HG02642 (cell line): Measurements from ENCODE around the gene CTNND2.
"Not testable (repeated sequence)": the region's sequence is repeated elsewhere in the genome, so short reads cannot be mapped to it uniquely, and the experiment has no call there.

Experiments
- ATAC-seq: cut with Tn5 transposase; IDR thresholded peaks from one replicate; pipeline ENCODE4 v1.9.1; 2021; ENCODE audit warnings: mild to moderate bottlenecking; ENCODE audit not compliant: unreplicated experiment, poor library complexity

Gene CTNND2

GRCh38 chr5:11069041-11069440, 835.2 kb downstream of the CTNND2 start:
- ATAC-seq = no peak

- not testable (repeated sequence) for ATAC-seq
Observed at GRCh38 chr5:11065723-11066122, 838.5 kb downstream of the CTNND2 start.

GRCh38 chr5:11064763-11065450, 839.3 kb downstream of the CTNND2 start:
- ATAC-seq = no peak

- no peak for ATAC-seq
Observed at GRCh38 chr5:11062397-11062796, 841.8 kb downstream of the CTNND2 start.

- ATAC-seq = no peak
Observed at GRCh38 chr5:11056560-11056959, 847.7 kb downstream of the CTNND2 start.

- no peak for ATAC-seq
Observed at GRCh38 chr5:11054014-11054413, 850.2 kb downstream of the CTNND2 start.

- ATAC-seq = no peak
Observed at GRCh38 chr5:11052871-11053270, 851.4 kb downstream of the CTNND2 start.

- ATAC-seq = no peak
Observed at GRCh38 chr5:11050596-11051304, 853.5 kb downstream of the CTNND2 start.

- no peak for ATAC-seq
Observed at GRCh38 chr5:11048760-11049159, 855.5 kb downstream of the CTNND2 start.

GRCh38 chr5:11047625-11048024, 856.6 kb downstream of the CTNND2 start:
- ATAC-seq = no peak

GRCh38 chr5:11047030-11047429, 857.2 kb downstream of the CTNND2 start:
- no peak for ATAC-seq

- no peak for ATAC-seq
Observed at GRCh38 chr5:11046160-11046559, 858.1 kb downstream of the CTNND2 start.

- no peak for ATAC-seq
Observed at GRCh38 chr5:11045411-11045810, 858.8 kb downstream of the CTNND2 start.

- no peak for ATAC-seq
Observed at GRCh38 chr5:11044581-11044980, 859.7 kb downstream of the CTNND2 start.

GRCh38 chr5:11043881-11044280, 860.4 kb downstream of the CTNND2 start:
- no peak for ATAC-seq

- ATAC-seq = no peak
Observed at GRCh38 chr5:11040345-11040744, 863.9 kb downstream of the CTNND2 start.

- ATAC-seq = no peak
Observed at GRCh38 chr5:11038772-11039171, 865.5 kb downstream of the CTNND2 start.

- ATAC-seq = no peak
Observed at GRCh38 chr5:11037941-11038340, 866.3 kb downstream of the CTNND2 start.

GRCh38 chr5:11037080-11037479, 867.2 kb downstream of the CTNND2 start:
- no peak for ATAC-seq

GRCh38 chr5:11030671-11031070, 873.6 kb downstream of the CTNND2 start:
- no peak for ATAC-seq

GRCh38 chr5:11027660-11028059, 876.6 kb downstream of the CTNND2 start:
- peak; percentile 69 for ATAC-seq

GRCh38 chr5:11026543-11026942, 877.7 kb downstream of the CTNND2 start:
- ATAC-seq = no peak
